GM21619 (cell line): ENCODE data around the gene SLC15A1.
A peak's percentile ranks its signal among the peaks of the same experiment; 100 is the strongest.

ENCODE experiments used
- ATAC-seq: cut with Tn5 transposase; IDR thresholded peaks from one replicate; pipeline ENCODE4 v1.9.1; 2021; ENCODE audit not compliant: unreplicated experiment

SLC15A1 gene

DNA sequence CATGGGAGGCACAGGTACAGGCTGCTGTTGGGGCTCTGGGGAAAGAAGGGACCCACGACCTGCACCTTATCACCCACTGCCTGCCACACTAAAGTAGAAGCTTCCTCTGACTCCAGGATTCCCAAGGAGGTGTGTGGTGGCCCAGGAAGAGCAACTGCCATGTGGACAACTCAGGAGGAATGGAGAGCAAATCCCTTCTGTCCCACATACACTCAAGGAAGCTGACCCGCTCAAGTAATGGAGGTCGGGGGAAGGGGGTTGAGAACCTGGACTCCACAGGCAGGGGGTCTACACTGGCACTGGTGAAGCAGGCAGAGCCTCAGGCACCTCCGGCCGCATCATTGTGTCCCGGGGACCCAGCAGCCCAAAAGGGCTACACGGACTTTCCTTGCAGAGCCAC lies 29.4 kb upstream of the SLC15A1 start:
- ATAC-seq = no peak

DNA sequence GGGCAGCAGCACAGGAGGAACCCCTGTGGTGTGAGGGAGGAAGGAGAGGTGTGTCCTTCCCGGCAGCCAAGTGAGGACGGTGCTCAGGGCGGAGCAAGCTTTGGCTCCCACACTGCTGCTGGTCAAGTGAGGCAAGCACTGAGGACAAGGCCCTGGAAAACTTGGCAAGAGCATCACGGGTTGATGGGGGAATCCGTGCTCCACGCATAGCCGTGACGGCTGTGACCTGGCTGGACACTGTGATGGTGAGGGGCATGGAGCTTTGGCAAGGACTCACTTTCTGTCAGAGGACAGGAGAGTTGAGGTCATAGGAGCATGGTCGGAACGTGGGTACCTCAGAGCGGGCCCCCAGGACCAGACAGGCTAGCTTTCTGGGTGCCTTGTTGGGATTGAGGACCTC lies 29.0 kb upstream of the SLC15A1 start:
- no peak for ATAC-seq

DNA sequence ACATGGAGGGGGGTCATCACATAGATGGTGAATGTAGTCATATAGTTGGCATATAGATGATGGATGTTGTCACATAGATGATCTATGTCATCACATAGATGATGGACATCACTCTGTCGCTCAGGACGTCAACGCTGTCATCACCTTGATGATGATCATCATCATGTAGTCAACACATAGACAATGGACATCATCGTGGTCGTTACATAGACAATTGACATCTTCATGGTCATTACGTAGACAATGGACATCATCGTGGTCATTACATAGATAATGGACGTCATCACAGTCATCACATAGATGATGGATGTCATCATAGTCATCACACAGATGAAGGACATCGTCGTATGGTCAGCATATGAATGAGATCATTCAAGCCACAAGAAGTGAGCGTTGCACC lies 28.6 kb upstream of the SLC15A1 start:
- no peak for ATAC-seq

DNA sequence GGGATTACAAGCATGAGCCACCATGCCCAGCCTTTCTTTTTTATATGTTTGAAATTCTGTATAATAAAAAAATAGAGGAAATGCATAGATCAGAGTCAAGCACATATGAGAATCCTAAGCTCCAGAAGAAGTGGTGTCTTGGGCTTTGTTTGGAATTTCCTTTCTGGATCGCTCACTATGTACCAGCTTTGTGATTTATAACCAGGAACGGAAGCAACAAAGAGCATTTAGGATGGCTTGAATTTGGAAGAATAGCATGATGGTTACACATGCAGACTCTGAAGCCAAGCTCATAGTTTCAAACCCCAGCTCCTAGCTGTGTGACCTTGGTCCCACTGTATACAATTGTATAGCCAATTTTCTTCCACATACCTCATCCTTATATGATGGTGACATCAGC lies 28.0 kb upstream of the SLC15A1 start:
- ATAC-seq = no peak

DNA sequence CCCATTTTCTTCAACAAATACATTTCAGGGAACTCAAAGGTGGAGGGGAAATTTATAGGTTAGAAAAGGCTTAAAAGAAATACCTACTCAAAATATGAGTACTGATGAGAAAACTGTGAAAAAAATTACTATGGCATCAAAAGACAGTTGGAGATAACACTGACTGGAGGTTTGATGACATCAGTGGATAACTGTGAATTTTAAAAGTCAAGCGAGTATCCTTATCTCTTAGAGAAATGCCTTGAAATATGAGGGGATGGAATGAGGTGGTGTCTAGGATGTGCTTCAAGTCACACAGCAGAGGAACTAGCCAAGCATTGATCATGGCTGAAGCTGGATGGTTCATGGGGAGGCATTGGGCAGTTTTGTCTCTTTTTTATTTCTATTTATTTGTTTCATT lies 27.2 kb upstream of the SLC15A1 start:
- ATAC-seq = no peak

DNA sequence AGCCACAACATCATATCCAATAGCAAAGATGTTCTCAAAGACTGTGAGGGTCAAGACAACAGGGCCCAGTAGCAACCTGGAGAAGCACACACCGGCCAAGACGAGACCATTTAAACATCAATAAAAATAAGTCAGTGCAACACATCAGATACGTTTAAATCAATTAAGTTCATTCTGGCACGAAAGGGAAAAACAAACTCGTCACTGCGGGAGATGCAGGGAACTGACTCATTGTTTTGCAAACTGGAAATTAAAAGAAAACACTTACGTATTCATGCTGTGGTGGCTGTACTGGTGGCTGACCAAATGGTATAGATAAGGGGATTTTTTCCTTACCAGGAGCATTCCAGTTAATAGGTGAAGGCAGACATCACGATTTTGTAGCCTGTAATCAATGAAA lies 26.3 kb upstream of the SLC15A1 start:
- no peak for ATAC-seq

DNA sequence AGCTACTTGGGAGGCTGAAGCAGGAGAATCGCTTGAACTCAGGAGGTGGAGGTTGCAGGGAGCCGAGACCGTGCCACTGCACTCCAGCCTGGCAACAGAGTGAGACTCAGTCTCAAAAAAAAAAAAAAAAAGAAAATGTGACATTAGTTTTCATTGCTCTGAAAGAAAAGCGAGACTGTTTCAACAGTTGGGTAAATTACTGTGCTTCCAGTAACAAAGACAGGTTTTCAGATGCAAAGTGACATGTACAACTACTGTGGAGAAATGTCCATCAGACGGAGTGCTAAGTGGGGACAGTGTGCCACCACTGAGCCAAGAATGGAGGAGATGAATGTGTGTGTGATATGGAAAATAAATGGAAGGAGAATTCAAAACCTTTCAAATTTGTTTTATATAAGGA lies 24.2 kb upstream of the SLC15A1 start:
- ATAC-seq = no peak

DNA sequence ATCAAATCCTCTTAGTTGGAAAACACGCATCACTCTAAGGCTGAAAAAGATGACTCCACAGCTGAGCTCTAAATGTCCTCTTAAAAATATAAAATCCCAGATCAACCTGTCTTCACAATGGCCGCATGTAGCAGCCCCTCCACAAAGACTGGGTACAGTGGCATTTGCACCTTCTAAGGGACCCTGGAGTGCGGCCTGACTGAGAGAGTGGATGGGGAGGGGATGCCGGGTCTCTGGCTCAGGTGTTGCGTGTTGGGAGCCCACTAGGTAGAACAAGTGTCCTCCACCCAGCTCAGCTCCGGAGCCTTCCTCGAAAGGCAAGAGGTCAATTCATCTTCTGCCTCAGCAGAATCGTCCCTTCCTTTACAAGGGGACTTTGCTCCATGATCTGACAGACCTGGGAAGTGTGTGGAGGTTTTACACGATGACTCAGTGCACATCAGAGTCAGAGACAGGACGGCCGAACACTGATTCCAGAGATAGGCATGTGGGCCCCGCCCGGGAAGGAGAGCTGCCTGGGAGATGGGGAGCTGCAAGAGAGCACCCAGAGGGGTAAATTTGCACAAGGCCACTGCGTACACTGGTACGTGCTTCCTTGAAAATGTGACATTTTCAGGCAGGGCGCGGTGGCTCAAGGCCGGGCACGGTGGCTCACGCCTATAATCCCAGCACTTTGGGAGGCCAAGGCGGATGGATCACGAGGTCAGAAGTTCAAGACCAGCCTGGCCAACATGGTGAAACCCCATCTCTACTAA lies 23.5 kb upstream of the SLC15A1 start:
- no peak for ATAC-seq

DNA sequence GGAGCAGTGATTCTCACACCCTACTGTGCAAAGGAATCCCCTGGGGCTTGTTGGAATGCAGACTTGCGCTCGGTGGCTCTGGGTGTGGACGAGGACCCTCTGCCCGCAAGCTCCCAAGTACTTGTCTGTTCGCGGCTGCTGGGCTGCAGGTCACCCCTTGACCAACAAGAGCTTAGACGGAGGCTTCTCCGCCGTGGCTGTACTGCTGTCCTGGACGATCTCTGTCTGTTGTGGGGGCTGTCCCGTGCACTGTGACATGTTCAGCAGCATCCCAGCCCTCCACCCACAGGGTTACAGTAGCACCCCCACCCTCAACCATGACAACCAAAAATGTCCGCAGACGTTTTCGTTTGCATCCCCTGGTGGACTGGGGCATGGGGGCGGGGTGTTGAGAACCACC lies 22.9 kb upstream of the SLC15A1 start:
- no peak for ATAC-seq

DNA sequence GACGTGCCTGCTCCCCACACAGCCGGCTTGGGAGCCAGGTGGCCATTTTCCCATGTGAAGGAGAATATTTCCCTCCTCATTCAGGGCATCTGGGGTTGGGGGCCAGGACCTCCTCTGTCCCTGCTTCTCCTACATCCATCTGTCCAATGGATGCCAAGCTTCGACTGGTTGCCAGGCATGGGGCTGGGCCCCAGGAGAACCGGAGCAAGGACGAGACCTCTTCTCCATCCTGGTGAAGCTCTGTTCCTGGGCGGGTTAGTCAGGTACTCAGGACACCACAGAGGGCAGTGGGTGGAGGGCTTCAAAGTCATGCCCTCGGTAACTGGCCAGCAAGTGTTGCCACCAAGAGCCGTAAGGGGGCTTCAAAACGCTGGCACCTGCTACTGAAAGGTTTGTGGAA lies 22.3 kb upstream of the SLC15A1 start:
- no peak for ATAC-seq

DNA sequence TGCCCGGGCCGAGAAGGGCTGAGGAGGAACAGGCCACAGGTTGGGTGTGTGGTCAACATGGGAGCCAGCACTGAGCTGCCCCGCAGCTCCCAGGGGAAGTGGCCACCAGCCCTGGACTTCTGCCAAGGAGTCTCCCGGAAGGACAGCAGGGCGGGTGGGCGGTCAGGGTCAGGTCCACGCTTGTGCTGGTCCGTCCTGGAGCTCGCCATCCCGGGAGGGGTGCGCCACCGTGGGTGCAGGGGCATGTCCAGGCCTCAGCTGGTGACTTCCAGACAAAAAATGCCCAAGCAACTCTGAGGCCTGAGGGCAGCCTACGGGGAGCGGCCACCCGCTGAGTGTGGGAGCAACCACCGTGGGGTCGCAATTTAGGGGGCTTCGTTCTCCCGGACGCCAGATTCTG lies 21.4 kb upstream of the SLC15A1 start:
- ATAC-seq = no peak

DNA sequence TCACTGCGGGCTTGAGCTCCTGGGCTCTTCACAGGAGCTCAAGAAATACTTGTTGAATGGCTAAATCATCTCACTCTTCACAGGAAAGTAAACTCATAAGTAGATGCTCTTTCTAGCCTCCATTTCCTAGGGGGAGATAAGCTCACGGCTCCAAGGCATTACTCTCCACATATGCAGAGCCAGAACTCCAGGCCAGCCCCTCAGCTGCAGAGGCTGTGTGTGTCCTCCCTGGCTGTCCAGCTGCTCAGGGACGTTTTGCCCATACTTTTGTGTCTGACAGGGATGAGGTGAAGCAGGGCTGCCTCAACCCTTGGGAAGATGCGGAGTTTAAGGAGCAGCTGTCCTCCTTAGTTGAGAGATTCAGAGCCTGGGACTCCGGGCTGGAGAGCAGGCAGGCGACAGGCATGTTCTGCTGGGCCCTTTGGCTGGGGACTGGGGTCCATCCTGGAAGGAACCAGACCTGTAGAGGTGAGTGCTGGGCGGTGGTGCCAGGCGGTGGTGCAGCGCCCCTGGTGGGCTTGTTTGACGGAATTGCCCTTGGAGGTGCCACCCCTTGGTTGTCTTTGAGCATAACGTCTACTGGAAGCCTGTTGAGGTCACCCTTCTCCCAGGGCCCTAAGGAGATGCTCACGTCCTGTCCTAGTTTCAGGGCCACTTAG lies 20.5 kb upstream of the SLC15A1 start:
- ATAC-seq = no peak

DNA sequence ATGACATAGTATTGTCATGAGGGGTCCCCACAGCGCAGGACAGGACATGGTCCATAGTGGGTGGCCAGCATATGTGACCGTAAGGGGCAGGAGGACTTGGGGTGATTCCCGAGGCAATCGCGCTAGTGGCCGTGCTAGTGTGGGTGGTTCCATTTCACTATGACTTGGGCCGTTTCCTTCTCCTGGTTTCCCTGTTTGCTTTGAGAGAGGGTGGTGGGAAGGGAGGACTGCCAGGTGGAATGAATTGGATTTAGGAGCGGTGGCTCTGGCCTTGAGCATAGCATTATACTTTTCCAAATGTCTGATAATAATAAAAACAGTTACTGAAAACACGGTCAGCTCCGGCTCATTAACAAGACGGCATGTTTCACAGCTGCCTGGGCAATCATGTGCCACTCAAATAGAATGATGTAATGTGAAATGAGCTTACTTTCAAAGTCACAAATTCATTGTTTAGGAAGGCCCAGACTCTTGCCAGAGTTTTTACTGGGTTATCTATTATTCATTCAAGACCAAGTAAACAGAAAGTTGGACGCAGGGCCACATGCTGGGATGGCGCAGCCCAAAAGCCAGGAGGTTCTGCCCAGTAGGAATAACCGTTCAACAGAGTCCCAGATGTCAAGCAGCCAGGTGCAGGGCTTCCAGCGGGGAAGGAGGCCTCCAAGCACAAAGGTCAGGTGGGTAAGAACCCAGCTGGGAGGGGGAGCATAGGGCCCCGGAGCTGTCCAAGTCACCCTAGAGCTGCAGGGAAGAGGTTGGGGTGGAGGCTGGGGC lies 19.6 kb upstream of the SLC15A1 start:
- ATAC-seq = no peak

DNA sequence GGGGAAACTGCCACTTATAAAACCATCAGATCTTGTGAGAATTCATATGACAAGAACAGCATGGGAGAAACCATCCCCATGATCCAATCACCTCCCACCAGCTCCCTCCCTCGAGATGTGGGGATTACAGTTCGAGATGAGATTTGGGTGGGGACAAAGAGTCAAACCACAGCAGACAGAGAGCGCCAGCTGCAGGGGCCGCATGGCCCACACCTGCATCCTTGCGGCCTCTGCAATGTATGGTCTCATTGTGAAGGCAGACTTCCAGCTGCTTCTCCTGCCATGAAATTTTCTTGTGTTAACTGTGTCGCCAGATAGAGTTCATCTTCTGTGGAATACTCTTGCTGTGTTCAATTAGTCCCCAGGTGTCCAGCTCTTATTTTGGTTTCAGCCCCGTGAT lies 17.3 kb upstream of the SLC15A1 start:
- no peak for ATAC-seq

DNA sequence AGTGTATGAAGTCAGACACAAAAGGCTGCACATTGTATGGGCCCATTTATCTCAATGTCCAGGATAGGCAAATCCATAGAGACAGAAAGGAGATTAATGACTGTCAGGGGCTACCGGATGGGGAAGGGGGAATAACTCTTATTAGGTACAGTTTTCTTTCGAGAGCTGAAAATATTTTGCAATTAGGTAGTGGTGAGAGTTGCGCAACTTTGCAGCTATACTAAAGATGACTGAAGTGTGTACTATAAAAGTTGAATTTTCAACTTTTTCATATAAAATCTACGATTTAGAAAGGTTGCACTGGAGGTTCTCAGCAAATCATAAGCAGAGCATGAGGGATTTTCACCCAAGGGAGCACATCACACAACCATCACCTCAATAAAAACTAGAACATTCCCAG lies 16.1 kb upstream of the SLC15A1 start:
- ATAC-seq = no peak

DNA sequence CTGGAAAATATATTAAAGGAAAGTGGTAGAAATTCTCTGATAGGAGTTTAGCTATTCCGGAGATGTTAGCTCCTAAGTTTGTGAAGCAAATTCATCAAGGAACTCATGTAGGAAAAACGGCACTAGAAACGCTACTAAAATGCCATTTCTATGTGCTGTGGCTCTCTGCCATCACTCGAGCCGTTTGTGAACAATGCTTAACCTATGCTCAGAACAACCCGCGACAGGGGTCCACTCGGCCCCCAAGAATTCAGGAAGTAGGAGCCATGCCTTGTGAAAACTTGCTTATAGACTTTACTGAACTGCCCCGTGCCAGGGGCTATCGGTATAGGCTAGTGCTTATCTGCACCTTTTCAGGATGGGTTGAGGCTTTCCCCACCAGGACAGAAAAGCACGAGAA lies 14.2 kb upstream of the SLC15A1 start:
- ATAC-seq = no peak

DNA sequence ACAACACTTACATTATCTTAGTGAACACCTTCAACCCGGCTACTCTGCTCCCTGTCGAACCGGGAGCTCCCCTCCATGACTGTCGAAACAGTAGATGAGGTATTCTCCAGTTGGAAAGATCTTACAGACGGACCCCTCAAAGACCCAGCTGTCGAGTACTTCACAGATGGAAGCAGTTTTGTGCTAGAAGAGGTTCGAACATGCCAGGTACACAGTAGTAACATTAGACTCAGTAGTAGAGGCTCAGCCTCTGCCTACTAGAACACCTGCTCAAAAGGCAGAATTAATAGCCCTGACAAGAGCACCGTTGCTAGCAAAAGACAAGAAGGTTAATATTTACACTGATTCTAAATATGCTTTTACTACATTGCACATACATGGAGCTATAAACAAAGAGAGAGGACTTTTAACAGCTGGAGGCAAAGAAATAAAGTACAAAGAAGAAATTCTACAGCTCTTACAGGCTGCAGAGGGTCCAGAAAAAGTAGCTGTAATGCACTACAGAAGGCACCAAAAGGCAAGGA lies 13.6 kb upstream of the SLC15A1 start:
- ATAC-seq = no peak

DNA sequence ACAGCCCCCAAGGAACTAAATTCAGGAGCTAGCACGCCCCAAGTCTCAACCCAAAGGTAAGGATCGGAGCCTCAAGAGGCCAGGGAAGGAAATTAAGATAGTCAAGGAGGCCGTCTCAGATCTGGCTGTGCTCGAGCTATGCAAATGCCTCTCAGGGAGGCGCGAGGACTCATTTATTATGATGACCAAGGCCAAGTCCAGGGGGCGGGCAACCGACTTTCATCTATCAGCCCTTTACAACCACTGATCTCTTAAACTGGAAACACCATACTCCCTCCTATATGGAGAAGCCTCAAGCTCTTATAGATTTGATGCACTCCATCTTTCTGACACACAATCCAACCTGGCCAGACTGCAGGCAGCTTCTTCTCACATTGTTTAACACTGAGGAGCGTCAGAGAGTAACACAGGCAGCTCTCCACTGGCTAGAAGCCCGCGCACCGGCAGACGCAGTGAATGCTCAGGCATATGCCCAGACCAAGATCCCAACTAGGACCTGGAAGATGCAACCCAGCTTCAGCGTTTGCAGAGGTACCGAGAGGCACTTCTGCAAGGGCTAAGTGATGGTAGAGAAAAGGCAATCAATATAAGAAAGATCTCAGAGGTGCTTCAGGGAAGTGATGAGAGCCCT lies 9.6 kb upstream of the SLC15A1 start:
- peak; percentile 28 for ATAC-seq

DNA sequence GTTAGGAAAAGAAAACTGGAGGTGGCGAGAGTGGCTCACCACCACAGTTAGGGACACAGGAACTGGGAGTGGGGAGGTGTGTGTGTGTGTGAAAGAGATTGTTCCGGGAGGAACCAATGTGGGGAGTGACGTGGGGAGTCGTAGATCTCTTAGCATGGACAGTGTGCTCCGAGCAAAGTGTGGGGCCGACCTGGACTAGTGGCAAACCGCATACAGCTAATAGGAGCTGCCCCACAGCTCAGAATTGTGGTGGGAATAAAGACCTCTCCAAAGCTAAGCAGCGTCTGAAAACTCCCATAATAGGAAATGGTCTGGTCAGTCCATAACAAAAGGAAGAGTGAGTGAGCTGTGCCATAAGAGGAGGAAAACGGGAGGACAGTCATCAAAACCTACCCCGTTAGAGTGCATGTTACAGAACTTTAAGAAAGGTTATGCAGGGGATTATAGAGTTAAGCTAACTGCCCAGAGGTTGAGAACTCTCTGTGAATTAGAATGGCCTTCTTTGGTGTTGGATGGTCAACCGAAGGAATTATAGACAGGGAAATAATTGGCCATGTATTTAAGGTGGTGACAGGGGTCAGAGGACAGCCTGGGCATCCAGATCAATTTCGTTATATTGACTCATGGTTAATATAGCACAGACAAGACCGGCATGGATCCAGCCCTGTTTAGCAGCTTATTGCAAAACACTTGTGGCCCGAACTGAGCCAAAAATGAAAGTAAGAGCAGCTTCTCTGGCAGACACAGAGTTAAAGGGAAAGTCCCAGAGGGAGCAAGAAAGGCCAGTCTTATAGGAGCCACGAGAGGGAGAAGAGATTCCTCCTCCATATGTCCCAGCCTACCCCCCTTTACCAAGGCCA lies 8.9 kb upstream of the SLC15A1 start:
- peak; percentile 87 for ATAC-seq

DNA sequence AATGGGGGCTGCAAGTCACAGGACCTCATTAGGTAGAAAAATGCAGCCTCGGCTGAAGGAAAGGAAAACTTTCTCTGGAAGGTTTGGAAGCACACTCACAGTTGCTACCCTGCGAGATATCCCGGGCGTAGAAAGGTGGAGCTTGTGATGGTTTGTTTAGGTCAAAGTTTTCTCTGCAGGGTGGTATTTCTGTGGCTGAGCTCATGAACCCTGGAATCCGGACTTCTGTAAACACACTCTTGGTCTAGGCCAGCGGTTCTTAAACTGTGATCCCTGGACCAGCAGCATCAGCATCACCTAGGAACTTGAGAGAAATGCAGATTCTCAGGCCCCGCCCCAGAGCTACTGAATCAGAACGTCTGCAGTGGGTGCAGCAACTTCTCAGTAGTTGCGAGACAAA lies 3.3 kb upstream of the SLC15A1 start:
- ATAC-seq = no peak

DNA sequence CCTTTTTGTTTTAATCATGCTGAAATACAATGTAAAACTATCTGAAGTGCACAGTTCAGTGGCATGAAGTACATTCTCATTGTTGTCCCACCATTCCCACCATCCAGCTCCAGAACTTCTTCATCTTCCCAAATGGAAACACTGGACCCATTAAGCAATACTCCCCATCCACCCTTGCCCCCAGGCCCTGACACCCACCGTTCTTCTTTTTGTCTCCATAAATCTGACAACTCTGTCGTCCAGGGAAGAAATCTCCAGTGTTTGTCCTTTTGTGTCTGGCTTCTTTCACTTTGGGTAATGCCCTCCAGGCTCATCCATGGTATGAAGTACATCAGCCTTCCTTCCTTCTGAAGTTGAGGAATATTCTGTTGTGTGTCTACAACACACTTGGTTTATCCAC lies 2.6 kb upstream of the SLC15A1 start:
- no peak for ATAC-seq
